Measurements from ENCODE around the gene LRIT2. TPM values are rescaled to one million over a fixed set of nuclear protein-coding genes. Genes with fewer than 3 reads are reported as not detected.

Gene LRIT2
- total RNA-seq, 1 experiment from 2014 or later: not detected

GRCh38 chr10:84211566-84211965, 13.8 kb downstream of the LRIT2 start:
- Histone ChIP-seq H3K9me2 (ENCODE audit: insufficient read depth) (no peaks in the 10 kb centered on the region), H3K27me3 (ENCODE audit: insufficient read depth, low read depth) (peaks cover 96% of the 10 kb centered on the region), H3K36me3 (ENCODE audit: low read depth) (no peaks in the 10 kb centered on the region), H3K4me1 (replicated peaks; ENCODE audit: insufficient read depth) (no peaks in the 10 kb centered on the region), H3K27ac (no peak overlapping the region), H3K79me2 (ENCODE audit: low read depth) (no peaks in the 10 kb centered on the region), H4K20me1 (ENCODE audit: insufficient read depth) (0 out of 2 replicates have a peak, but pooled peaks cover 3% of the 10 kb centered on the region), H3K9me3 (ENCODE audit: insufficient read depth, low read depth) (no peaks in the 10 kb centered on the region), H3F3A (ENCODE audit: insufficient read depth, low read depth) (no peaks in the 10 kb centered on the region), H2AFZ (no peak overlapping the region), H3K4me2 (no peak overlapping the region), H3K4me3 (no peak overlapping the region)
- CTCF ChIA-PET: no interaction called here
- no TSS peak for BruUV-seq (replicated peaks)
- intact Hi-C loops (cut with micrococcal nuclease; ENCODE audit: unreplicated experiment): no loop called here
- DNase-seq: no peak
- TF ChIP-seq, protein P1, sequence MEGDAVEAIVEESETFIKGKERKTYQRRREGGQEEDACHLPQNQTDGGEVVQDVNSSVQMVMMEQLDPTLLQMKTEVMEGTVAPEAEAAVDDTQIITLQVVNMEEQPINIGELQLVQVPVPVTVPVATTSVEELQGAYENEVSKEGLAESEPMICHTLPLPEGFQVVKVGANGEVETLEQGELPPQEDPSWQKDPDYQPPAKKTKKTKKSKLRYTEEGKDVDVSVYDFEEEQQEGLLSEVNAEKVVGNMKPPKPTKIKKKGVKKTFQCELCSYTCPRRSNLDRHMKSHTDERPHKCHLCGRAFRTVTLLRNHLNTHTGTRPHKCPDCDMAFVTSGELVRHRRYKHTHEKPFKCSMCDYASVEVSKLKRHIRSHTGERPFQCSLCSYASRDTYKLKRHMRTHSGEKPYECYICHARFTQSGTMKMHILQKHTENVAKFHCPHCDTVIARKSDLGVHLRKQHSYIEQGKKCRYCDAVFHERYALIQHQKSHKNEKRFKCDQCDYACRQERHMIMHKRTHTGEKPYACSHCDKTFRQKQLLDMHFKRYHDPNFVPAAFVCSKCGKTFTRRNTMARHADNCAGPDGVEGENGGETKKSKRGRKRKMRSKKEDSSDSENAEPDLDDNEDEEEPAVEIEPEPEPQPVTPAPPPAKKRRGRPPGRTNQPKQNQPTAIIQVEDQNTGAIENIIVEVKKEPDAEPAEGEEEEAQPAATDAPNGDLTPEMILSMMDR (conservative IDR thresholded peaks at IDR 0.05): no peak
- no peak for TF ChIP-seq EZH2 (IDR thresholded peaks at IDR 0.05; ENCODE audit: low read depth)
- POLR2A ChIA-PET (ENCODE audit: unreplicated experiment): no interaction called here

- no peak overlapping the region for H3K4me3 ChIP-seq
- no peaks in the 10 kb centered on the region for H3K4me1 ChIP-seq (replicated peaks; ENCODE audit: insufficient read depth)
- ChIA-PET CTCF (no interaction called here), POLR2A (ENCODE audit: unreplicated experiment) (no interaction called here)
- 0 out of 2 replicates have a peak, but pooled peaks cover 3% of the 10 kb centered on the region for H4K20me1 ChIP-seq (ENCODE audit: insufficient read depth)
- no peak overlapping the region for H2AFZ ChIP-seq
- no TSS peak for BruUV-seq (replicated peaks)
- no peaks in the 10 kb centered on the region for H3K9me2 ChIP-seq (ENCODE audit: insufficient read depth)
- H3F3A ChIP-seq (ENCODE audit: insufficient read depth, low read depth): no peaks in the 10 kb centered on the region
- no peaks in the 10 kb centered on the region for H3K79me2 ChIP-seq (ENCODE audit: low read depth)
- H3K36me3 ChIP-seq (ENCODE audit: low read depth): no peaks in the 10 kb centered on the region
- no peaks in the 10 kb centered on the region for H3K9me3 ChIP-seq (ENCODE audit: insufficient read depth, low read depth)
- H3K4me2 ChIP-seq: no peak overlapping the region
- TF ChIP-seq, protein P1 (conservative IDR thresholded peaks at IDR 0.05): no peak
- TF ChIP-seq EZH2 (IDR thresholded peaks at IDR 0.05; ENCODE audit: low read depth): no peak
- H3K27me3 ChIP-seq (ENCODE audit: insufficient read depth, low read depth): peaks cover 97% of the 10 kb centered on the region
- intact Hi-C loops (cut with micrococcal nuclease; ENCODE audit: unreplicated experiment): no loop called here
- no peak overlapping the region for H3K27ac ChIP-seq
- no peak for DNase-seq
Measured at GRCh38 chr10:84208023-84208422, 17.3 kb downstream of the LRIT2 start.

DNA sequence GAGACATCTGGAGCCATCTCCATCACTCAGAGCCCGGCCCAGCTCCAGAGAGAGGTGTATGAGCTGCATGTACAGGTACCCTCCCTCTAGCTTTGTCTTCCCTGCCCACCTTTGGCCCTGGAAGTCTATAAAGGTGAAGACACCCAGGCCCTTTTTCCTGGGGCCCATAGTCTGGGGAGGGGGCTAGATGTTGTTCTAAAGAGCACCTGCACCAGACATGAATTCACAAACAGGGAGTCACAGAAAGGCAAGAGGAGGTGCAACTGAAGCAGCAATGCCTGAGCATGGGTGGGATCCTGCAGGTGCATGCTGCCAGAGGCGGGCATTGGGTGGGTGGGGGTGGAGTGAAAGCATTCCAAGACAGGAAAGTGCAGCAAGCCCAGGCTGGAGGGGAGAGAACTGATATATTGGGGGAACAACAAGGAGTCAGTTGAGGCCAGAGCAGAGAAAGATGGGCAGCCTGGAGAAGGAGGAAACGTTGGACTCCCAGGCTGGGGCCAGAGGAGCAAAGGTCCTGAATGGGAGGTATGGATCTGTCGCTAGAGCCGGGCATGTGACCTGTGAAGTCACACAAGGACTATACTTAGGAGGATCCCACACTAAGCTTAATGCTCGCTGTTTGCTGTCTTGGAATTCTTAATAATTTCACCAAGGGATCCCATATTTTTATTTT, 19.4 kb downstream of the LRIT2 start:
- H3K9me2 ChIP-seq (ENCODE audit: insufficient read depth): no peaks in the 10 kb centered on the region
- H3K27me3 ChIP-seq (ENCODE audit: insufficient read depth, low read depth): peaks cover 97% of the 10 kb centered on the region
- H3F3A ChIP-seq (ENCODE audit: insufficient read depth, low read depth): no peaks in the 10 kb centered on the region
- H3K79me2 ChIP-seq (ENCODE audit: low read depth): no peaks in the 10 kb centered on the region
- H3K36me3 ChIP-seq (ENCODE audit: low read depth): no peaks in the 10 kb centered on the region
- intact Hi-C loops (cut with micrococcal nuclease; ENCODE audit: unreplicated experiment): no loop called here
- H3K4me2 ChIP-seq: no peak overlapping the region
- ChIA-PET CTCF (no interaction called here), POLR2A (ENCODE audit: unreplicated experiment) (no interaction called here)
- BruUV-seq (replicated peaks): no TSS peak
- TF ChIP-seq EZH2 (IDR thresholded peaks at IDR 0.05; ENCODE audit: low read depth): no peak
- TF ChIP-seq, protein P1 (conservative IDR thresholded peaks at IDR 0.05): peak; percentile 14; the same call in 1 of the 2 replicates
- H3K4me3 ChIP-seq: no peak overlapping the region
- H3K9me3 ChIP-seq (ENCODE audit: insufficient read depth, low read depth): no peaks in the 10 kb centered on the region
- H2AFZ ChIP-seq: no peak overlapping the region
- 0 out of 2 replicates have a peak, but pooled peaks cover 2% of the 10 kb centered on the region for H4K20me1 ChIP-seq (ENCODE audit: insufficient read depth)
- H3K27ac ChIP-seq: no peak overlapping the region
- H3K4me1 ChIP-seq (replicated peaks; ENCODE audit: insufficient read depth): no peaks in the 10 kb centered on the region
- DNase-seq: no peak

All from PC-9 (cell line).